Osteoblast (primary cell): ENCODE measurements around the gene CHMP4B. TPM values are rescaled to one million over a fixed set of nuclear protein-coding genes. Genes with fewer than 3 reads are reported as not detected.

Experiments used
- DNase-seq: peaks from one replicate; pipeline ENCODE4 v3.0.0; 2011; ENCODE audit warnings: low spot score, mixed read lengths; ENCODE audit not compliant: insufficient read length; ENCODE audit errors: missing footprints
- H2AFZ ChIP-seq: 2 replicates; pipeline ENCODE4 v1.6.0; 2011; ENCODE audit warnings: mild to moderate bottlenecking, low read length
- H3K27ac ChIP-seq: 2 replicates; pipeline ENCODE4 v1.5.1; 2011; ENCODE audit warnings: mild to moderate bottlenecking, low read depth, low read length, moderate library complexity
- H3K27me3 ChIP-seq: 2 replicates; pipeline ENCODE4 v1.6.0; 2012; ENCODE audit warnings: mild to moderate bottlenecking, control low read depth, inconsistent platforms, low read length, moderate library complexity; ENCODE audit not compliant: insufficient read depth
- H3K36me3 ChIP-seq: 2 replicates; pipeline ENCODE4 v1.5.1; 2011; ENCODE audit warnings: mild to moderate bottlenecking, low read length, control low read depth, moderate library complexity; ENCODE audit not compliant: insufficient read depth
- H3K4me1 ChIP-seq: 2 replicates; pipeline ENCODE4 v1.5.1; 2011; ENCODE audit warnings: mild to moderate bottlenecking, low read length, control low read depth, moderate library complexity; ENCODE audit not compliant: insufficient read depth
- H3K4me2 ChIP-seq: 2 replicates; pipeline ENCODE4 v1.6.0; 2011; ENCODE audit warnings: mild to moderate bottlenecking, low read length; ENCODE audit not compliant: insufficient read depth
- H3K4me3 ChIP-seq: fragments of 200-600 bp; sonication (generic); 3 replicates; pipeline ENCODE4 v1.5.1; 2012; ENCODE audit warnings: mild to moderate bottlenecking, low read length, inconsistent platforms; ENCODE audit not compliant: insufficient read depth
- H3K79me2 ChIP-seq: 2 replicates; pipeline ENCODE4 v1.6.0; 2012; ENCODE audit warnings: mild to moderate bottlenecking, low read length, control low read depth, inconsistent platforms; ENCODE audit not compliant: insufficient read depth
- H3K9me3 ChIP-seq: 2 replicates; pipeline ENCODE4 v1.5.1; 2011; ENCODE audit warnings: low read depth, low read length, control low read depth
- H4K20me1 ChIP-seq: 2 replicates; pipeline ENCODE4 v1.6.0; 2012; ENCODE audit warnings: mild to moderate bottlenecking, low read length, control low read depth; ENCODE audit not compliant: insufficient read depth
- total RNA-seq: library from RNA; depleted of rRNA; stranded (reverse); fragments of >200 nt; gene quantifications from 2 replicates; pipeline ENCODE4 v1.2.3, GENCODE V29; 2012
- TF ChIP-seq, protein P1 (sequence below): IDR thresholded peaks from 2 replicates; pipeline ENCODE4 v1.5.1; 2011; ENCODE audit warnings: mild to moderate bottlenecking, low read depth, low read length, moderate library complexity; ENCODE audit errors: extremely low read depth

Gene CHMP4B
- total RNA-seq, 1 donor, result 40.9 TPM

DNA sequence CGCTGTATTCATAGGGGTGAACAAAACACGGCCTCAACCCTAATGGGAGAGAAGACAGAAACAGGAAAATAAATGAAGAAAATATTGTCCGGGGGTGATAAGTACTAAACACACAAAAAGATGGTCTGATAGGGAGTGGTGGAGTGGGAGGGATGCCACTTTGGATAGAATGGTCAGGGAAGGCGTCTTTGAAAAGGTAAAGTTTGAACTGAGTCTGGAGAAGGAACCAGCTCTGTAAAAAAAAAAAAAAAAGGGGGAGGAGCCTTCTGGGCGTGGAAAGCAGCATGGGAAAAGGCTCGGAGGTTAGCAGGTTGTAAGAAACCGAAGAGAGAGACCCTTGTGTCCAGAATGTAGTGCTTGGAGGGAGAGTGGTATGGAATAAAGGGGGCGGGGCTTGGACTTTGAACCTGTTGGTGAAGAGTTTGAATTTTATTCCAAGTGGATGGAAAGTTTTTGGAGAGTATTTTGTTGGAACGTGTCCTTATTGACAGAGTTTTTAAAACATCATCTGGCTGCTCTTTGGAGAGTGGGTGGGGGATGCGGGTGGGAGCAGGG, 1.8 kb downstream of the CHMP4B start:
- Histone ChIP-seq H3K27ac (peak overlapping the region; percentile 96), H3K9me3 (no peaks in the 10 kb centered on the region)
- TF ChIP-seq, protein P1, sequence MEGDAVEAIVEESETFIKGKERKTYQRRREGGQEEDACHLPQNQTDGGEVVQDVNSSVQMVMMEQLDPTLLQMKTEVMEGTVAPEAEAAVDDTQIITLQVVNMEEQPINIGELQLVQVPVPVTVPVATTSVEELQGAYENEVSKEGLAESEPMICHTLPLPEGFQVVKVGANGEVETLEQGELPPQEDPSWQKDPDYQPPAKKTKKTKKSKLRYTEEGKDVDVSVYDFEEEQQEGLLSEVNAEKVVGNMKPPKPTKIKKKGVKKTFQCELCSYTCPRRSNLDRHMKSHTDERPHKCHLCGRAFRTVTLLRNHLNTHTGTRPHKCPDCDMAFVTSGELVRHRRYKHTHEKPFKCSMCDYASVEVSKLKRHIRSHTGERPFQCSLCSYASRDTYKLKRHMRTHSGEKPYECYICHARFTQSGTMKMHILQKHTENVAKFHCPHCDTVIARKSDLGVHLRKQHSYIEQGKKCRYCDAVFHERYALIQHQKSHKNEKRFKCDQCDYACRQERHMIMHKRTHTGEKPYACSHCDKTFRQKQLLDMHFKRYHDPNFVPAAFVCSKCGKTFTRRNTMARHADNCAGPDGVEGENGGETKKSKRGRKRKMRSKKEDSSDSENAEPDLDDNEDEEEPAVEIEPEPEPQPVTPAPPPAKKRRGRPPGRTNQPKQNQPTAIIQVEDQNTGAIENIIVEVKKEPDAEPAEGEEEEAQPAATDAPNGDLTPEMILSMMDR, result no peak

DNA sequence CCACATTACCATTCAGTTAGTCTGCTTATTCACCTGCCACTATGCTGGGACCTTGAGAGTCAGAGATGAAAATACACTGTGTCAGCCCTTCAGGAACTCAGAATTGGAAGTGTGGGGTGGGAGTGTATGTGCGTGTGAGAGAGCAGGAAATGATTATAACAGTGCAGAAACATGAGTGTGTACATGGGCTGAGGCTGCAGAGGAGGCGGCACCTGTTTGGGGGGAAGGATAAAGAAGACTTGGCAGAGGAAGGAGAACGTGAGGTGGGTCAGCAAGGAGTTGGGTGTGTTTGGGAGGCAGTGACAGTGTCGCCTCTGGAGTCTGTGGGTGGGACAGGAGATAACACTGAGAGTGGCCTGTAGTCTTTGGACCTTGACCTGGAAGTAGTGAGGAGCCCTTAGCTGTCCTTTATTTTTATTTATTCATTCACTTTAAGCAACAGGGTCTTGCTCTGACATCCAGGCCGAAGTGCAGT, 3.1 kb downstream of the CHMP4B start:
- peaks cover 4% of the 10 kb centered on the region for H3K36me3 ChIP-seq
- TF ChIP-seq, protein P1, result no peak
- DNase-seq, result peak; percentile 53
- peaks cover 66% of the 10 kb centered on the region for H4K20me1 ChIP-seq
- no peak overlapping the region for H2AFZ ChIP-seq
- no peaks in the 10 kb centered on the region for H3K27me3 ChIP-seq
- no peaks in the 10 kb centered on the region for H3K9me3 ChIP-seq
- no peak overlapping the region for H3K4me2 ChIP-seq
- no peak overlapping the region for H3K27ac ChIP-seq
- H3K4me3 ChIP-seq, result no peak overlapping the region
- H3K79me2 ChIP-seq, result peaks cover 79% of the 10 kb centered on the region
- H3K4me1 ChIP-seq, result peaks cover 17% of the 10 kb centered on the region

More for the DNA sequence above, 1.8 kb downstream of the CHMP4B start:
- Histone ChIP-seq H3K4me2 (peak overlapping the region; percentile 92), H3K27me3 (no peaks in the 10 kb centered on the region), H3K79me2 (peaks cover 67% of the 10 kb centered on the region), H3K4me3 (peak overlapping the region; percentile 90), H2AFZ (no peak overlapping the region), H4K20me1 (peaks cover 57% of the 10 kb centered on the region), H3K4me1 (peaks cover 17% of the 10 kb centered on the region), H3K36me3 (peaks cover 4% of the 10 kb centered on the region)
- DNase-seq, result no peak

DNA sequence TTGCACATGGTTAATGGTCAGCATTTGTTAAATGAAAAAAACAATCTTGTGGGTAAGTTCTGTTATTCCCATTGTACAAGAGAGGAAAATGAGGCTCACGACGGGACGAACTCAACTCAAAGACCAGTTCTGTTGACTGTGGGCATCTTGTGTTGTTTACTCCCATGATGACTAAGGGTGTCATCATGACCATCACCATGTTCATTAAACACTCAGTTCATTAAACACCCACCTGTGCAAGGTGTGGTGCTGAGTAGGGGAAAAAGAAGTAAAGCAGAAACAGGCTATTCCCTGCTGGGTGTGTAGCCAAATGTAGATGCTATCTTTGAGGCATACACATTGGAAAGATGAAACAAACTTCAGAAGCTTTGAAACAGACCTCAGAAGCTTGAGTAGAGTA, 4.5 kb downstream of the CHMP4B start:
- Histone ChIP-seq H3K27me3 (no peaks in the 10 kb centered on the region), H2AFZ (no peak overlapping the region), H3K4me1 (peaks cover 17% of the 10 kb centered on the region), H3K79me2 (peaks cover 93% of the 10 kb centered on the region), H3K27ac (no peak overlapping the region), H3K4me2 (no peak overlapping the region), H4K20me1 (peaks cover 77% of the 10 kb centered on the region), H3K36me3 (peaks cover 4% of the 10 kb centered on the region), H3K9me3 (no peaks in the 10 kb centered on the region), H3K4me3 (no peak overlapping the region)
- no peak for DNase-seq
- TF ChIP-seq, protein P1, result no peak

DNA sequence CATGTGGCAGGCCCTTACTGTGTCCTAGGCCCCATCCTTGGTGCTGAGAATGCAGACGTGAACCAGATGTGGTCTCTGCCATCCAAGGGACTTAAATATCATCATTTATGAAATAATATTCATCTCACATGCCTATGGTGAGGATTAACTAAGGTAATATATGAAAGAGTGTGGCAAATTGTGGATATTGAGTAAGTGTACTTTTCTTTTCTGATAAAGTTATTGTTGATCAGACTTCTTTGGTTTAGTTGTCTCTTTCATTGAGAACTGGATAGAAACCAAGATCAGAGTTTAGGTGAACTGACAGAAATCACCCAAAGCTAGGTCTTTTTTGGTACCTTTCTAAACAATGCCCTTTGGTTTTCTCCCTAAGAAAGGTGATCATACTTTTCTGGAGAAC, 5.0 kb downstream of the CHMP4B start:
- Histone ChIP-seq H3K9me3 (no peaks in the 10 kb centered on the region), H3K27me3 (no peaks in the 10 kb centered on the region), H2AFZ (no peak overlapping the region), H3K4me3 (no peak overlapping the region), H4K20me1 (peaks cover 77% of the 10 kb centered on the region), H3K79me2 (peaks cover 98% of the 10 kb centered on the region), H3K27ac (no peak overlapping the region), H3K36me3 (peaks cover 4% of the 10 kb centered on the region), H3K4me1 (peaks cover 17% of the 10 kb centered on the region), H3K4me2 (no peak overlapping the region)
- no peak for DNase-seq
- TF ChIP-seq, protein P1, result no peak
